ENCODE results near the gene ZBTB46.

Gene ZBTB46

DNA sequence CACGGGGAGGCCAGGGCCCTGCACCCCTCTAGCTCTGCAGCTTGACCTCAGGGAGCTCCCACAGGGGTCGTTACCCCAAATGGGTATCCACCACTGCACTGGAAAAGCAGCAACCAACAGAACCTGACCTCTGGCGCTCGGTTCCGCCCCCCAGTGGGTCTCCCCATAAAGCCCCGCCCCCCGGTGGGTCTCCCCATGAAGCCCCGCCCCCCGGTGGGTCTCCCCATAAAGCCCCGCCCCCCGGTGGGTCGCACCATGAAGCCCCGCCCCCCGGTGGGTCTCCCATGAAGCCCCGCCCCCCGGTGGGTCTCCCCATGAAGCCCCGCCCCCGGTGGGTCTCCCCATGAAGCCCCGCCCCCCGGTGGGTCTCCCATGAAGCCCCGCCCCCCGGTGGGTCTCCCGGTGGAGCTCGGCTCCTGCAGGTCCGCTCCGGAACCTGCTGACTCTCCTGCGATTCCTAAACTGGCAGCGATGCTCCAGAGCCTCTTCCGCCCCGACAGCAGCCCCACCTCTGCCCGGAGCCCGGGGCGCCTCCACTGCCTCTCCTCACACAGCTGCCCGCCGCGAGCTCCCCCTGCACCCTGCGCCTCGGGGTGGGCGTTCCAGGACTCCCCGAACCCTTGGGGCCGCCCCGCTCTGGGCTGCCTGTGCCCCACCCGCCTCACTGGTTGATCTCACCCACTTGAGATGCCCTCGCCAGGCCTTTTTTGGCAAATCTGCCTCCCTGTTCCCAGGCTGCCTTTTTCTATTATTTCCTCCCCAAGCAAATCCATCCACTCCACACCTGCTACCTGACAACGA lies 79.4 kb downstream of the ZBTB46 start:
- Histone ChIP-seq H3K4me3 (no peak overlapping the region), H3K27ac (no peak overlapping the region)
- DNase-seq (ENCODE audit: low spot score), result no peak
- TF ChIP-seq CTCF (IDR thresholded peaks at IDR 0.05), result no peak

- Histone ChIP-seq H3K4me3 (no peak overlapping the region), H3K27ac (no peak overlapping the region)
- TF ChIP-seq CTCF (IDR thresholded peaks at IDR 0.05), result no peak
- no peak for DNase-seq (ENCODE audit: low spot score)
Measured at GRCh38 chr20:63750807-63751470, 80.1 kb downstream of the ZBTB46 start.

GRCh38 chr20:63749597-63750508 lies 81.2 kb downstream of the ZBTB46 start:
- no peak for TF ChIP-seq CTCF (IDR thresholded peaks at IDR 0.05)
- Histone ChIP-seq H3K27ac (no peak overlapping the region), H3K4me3 (no peak overlapping the region)
- no peak for DNase-seq (ENCODE audit: low spot score)

DNA sequence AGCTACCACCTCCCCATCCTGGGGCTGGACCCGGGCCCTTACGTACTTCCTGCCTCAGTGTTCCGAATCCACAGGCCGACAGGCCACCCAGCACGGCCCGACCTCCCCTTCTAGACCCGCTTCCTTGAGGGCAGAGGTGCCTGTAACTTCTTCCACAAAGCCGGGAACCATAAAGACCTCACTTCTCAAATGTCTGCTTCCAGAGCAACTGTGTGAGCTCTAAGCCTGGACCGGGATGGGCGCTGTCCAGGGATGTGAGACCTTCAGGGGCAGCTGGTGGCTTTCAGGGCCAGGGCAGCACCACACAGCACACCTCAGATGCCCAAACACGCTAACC lies 82.2 kb downstream of the ZBTB46 start:
- Histone ChIP-seq H3K4me3 (no peak overlapping the region), H3K27ac (no peak overlapping the region)
- no peak for DNase-seq (ENCODE audit: low spot score)
- TF ChIP-seq CTCF (IDR thresholded peaks at IDR 0.05), result no peak

GRCh38 chr20:63748070-63748933 lies 82.8 kb downstream of the ZBTB46 start:
- Histone ChIP-seq H3K27ac (no peak overlapping the region), H3K4me3 (no peak overlapping the region)
- no peak for DNase-seq (ENCODE audit: low spot score)
- no peak for TF ChIP-seq CTCF (IDR thresholded peaks at IDR 0.05)

GRCh38 chr20:63747622-63748069 lies 83.4 kb downstream of the ZBTB46 start:
- TF ChIP-seq CTCF (IDR thresholded peaks at IDR 0.05), result no peak
- H3K4me3 ChIP-seq, result no peak overlapping the region
- no peak overlapping the region for H3K27ac ChIP-seq
- no peak for DNase-seq (ENCODE audit: low spot score)
